Hindlimb muscle (tissue), 1 donor: ENCODE measurements around the gene SLCO4A1. TPM values are rescaled to one million over a fixed set of nuclear protein-coding genes. Genes with fewer than 3 reads are reported as not detected.

Experiments used
- DNase-seq: peaks from one replicate; pipeline ENCODE4 v3.0.0-alpha.2; 2013
- polyA plus RNA-seq: library from polyadenylated mRNA; unstranded; fragments of 120-200 nt; gene quantifications from one replicate; pipeline ENCODE4 v1.2.1, GENCODE V29; 2013; ENCODE audit not compliant: insufficient read length

The SLCO4A1 gene, protein sequence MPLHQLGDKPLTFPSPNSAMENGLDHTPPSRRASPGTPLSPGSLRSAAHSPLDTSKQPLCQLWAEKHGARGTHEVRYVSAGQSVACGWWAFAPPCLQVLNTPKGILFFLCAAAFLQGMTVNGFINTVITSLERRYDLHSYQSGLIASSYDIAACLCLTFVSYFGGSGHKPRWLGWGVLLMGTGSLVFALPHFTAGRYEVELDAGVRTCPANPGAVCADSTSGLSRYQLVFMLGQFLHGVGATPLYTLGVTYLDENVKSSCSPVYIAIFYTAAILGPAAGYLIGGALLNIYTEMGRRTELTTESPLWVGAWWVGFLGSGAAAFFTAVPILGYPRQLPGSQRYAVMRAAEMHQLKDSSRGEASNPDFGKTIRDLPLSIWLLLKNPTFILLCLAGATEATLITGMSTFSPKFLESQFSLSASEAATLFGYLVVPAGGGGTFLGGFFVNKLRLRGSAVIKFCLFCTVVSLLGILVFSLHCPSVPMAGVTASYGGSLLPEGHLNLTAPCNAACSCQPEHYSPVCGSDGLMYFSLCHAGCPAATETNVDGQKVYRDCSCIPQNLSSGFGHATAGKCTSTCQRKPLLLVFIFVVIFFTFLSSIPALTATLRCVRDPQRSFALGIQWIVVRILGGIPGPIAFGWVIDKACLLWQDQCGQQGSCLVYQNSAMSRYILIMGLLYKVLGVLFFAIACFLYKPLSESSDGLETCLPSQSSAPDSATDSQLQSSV
- polyA plus RNA-seq: 0.26 TPM

- no peak for DNase-seq
Measured at GRCh38 chr20:62642051-62642665, at the start of gene SLCO4A1. TSS of gene SLCO4A1 (plus strand) at chr20:62642503. CDS start at chr20:62656455, 13,952 bp downstream.

DNA sequence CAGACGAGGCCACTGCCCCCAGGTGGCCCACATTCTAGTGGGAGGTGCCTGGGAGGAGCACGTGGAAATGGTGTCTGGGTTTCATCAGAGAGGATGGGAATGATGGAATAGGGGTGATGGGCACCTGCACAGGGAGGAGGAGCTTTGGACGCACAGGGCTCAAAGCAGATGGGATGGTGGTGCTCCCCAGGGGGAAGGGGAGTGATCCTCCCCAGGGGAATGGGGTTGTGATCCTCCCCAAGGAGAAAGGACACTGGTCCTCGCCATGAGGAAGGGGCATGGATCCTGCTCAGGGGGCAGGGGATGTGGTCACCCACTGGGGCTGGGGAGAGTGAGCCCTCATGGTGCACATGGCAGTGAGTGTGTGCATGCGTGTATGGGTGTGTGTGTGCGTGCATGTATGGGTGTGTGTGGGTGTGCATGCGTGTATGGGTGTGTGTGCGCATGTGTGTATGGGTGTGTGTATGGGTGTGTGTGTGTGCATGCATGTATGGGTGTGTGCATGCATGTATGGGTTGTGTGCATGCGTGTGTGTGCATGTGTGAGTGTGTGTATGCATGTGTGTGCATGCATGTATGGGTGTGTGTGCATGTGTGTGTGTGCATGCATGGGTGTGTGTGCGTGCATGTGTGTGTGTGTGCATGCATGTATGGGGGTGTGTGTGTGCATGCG is 49.7 kb upstream of the SLCO4A1 start:
- no peak for DNase-seq

DNA sequence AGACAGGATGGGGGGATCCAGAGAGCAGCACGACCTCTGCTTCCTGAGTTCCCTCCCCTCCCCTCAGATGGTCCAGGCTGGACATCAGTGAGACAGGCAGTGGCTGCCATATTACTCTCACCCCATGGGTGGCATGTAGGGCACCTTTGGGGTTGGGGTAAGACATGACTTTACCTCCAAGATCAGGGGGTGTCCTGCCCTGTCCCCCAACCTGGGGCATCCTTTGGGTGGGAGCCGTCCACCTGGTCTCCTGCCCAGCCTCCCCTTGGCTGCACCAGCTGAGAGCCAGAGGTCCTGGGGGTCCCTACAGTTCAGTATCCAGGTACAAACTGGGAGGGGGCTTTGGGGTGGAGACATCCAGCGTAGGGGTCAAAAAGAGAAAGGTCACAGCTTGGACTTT is 48.7 kb upstream of the SLCO4A1 start:
- DNase-seq: no peak

DNA sequence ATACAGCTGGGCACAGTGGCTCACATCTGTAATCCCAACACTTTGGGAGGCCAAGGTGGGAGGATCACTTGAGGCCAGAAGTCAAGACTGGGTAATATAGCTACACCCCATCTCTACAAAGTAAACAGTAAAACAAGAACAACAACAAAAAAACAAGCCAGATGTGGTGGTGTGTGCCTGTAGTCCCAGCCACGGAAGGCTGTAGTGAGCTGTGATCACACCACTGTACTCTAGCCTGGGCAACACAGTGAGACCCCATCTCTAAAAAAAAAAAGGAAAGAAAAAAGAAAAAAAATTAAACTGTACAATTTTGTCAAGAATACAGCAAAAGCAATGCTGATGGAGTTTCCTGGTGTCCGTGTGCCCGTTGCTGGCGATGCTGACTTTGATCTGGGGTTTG is 47.2 kb upstream of the SLCO4A1 start:
- no peak for DNase-seq

DNA sequence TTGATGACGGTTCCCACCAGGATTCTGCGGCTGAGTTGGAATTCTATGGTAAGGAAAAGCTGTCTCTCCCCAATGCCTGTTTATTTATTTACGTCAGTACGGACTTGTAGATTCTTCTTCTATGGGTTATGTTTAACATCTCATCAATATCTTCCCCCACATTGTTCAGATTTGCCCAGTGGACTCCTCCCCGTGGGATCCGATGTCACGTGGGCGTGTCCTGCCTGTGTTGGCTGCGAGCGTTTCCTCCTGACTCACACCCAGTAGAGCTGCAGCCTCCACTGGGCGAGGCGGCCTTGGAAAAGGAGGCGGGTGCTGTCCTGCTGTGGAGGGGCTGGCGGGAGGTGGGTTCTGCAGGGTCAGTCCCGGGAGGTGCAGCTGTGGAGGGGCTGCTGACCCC is 46.8 kb upstream of the SLCO4A1 start:
- DNase-seq: no peak

DNA sequence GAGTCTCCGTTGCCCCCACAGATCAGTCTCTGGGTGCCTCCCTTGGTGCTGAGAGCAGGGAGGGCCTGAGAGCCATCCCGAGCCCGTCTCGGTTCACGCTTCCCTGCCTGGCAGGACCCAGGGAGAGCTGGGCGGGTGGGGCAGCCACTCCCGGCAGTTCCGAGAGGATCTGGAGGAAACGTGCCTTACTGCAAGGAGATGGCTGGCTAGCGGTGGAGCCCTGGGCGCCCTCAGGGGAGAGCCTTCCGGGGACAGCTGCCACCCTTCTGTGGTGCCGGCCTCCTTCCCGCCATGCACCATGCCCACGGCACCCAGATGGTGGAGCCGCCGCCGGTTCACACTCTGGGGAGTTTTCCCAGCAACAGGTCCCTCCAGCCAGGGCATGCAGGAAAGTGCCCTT is 45.8 kb upstream of the SLCO4A1 start:
- DNase-seq: no peak

GRCh38 chr20:62596921-62597320 is 45.4 kb upstream of the SLCO4A1 start:
- no peak for DNase-seq

- DNase-seq: no peak
Measured at GRCh38 chr20:62597416-62598115, 44.7 kb upstream of the SLCO4A1 start.

- DNase-seq: no peak
Measured at GRCh38 chr20:62598761-62599194, 43.5 kb upstream of the SLCO4A1 start.

- no peak for DNase-seq
Measured at GRCh38 chr20:62599216-62600110, 42.8 kb upstream of the SLCO4A1 start.

- no peak for DNase-seq
Measured at GRCh38 chr20:62601172-62601571, 41.1 kb upstream of the SLCO4A1 start.

DNA sequence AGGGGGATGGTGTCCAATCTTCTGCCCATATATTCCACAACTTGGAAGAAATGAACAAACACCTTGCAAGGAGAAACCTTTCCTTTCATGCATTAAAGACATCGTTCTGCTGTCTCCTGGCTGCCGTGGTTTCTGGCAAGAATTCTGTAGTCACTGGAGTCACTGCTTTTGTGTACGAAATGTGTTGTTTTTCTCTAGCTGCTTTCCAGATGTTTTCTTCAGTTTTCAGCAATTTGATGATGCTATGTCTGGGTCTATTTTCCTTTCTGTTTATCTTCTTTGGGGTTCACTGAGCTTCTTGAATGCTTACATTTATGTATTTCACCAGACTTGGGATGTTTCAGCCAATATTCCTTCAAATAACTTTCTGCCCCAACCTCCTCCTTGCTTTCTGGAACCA is 40.6 kb upstream of the SLCO4A1 start:
- DNase-seq: no peak

GRCh38 chr20:62602550-62602949 is 39.8 kb upstream of the SLCO4A1 start:
- DNase-seq: no peak

DNA sequence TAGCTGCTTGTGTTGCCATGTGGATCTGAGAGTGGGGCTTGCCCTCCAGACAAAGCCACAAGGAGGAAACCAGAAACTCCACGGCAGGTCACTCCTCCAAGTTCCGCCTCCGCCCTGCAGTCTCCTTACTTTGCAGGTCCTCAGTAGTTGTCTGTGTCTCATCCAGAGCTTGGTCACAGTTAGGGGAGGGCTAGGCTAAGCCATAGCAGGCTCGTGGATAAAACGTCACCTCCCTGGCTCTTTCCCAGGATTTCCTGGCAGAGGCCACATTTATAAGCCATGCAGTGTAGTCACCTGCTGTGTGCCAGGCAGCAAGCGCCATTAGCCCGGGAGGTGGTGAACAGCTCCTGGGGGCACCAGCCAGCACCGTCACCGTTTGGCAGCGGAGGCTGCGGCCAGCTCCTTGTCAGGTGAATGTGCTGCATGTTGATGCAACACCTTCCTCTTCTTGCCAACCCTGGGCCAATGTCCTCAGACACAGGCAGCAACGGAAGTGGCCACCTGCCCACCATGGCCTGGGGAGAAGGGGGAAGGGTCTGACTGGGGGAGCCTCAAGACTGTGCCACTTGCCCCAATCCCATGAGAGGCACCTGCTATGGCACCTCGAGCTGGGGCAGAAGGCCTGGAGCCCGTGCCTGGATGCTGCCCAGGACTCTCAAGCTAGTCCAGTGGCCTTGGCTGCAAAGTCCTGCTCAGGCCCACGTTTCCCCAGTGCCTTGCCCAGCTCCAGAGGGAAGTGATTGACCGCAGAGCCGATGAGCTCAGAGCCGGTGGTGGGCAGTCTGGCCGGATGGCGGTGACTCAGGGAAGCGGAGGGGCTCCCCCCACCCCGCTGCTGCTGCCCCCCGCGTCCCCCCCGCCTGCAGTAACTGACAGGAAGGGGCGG is 39.0 kb upstream of the SLCO4A1 start:
- DNase-seq: no peak

DNA sequence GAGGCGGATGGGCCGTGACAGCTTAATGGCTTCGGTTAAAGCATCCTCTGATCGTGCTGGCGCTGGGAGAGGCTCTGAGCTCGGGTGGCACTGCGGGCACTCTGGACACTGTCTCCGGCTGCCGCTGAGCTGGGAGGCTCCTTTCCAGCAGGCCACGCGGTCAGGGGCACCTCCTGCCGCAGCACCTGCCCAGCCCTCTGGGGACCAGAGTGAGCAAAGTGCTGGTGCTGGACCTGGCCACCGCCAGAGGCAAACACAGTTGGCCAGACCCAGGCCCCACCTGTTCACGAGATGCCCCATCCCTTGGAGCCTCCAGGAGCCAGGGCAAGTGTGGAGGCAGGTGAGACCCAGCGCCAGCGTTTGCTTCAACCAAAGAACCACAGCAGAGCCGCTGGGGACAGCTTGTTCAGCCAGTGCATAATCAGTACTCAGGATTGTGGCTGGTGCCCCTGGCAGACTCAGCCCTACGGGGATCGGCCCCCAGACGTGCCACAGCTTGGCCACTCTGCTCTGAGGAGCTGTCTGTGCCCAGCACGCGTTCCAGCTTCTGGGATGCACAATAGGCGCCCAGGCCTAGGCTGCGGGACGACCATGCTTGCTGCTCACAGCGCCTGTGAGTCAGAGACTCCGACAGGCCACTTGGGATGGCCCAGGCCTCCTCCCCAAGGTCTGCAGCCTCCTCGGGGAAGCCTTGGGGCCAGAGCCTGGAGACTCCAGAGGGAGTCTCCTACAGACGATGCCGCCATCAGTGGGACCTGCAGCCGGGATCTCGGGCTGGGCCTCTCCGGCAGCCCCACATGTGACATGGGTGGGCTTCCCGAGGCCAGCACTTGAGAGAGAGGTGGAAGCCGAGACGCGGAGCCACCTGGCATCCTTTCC is 38.2 kb upstream of the SLCO4A1 start:
- no peak for DNase-seq

GRCh38 chr20:62604796-62605195 is 37.5 kb upstream of the SLCO4A1 start:
- no peak for DNase-seq

DNA sequence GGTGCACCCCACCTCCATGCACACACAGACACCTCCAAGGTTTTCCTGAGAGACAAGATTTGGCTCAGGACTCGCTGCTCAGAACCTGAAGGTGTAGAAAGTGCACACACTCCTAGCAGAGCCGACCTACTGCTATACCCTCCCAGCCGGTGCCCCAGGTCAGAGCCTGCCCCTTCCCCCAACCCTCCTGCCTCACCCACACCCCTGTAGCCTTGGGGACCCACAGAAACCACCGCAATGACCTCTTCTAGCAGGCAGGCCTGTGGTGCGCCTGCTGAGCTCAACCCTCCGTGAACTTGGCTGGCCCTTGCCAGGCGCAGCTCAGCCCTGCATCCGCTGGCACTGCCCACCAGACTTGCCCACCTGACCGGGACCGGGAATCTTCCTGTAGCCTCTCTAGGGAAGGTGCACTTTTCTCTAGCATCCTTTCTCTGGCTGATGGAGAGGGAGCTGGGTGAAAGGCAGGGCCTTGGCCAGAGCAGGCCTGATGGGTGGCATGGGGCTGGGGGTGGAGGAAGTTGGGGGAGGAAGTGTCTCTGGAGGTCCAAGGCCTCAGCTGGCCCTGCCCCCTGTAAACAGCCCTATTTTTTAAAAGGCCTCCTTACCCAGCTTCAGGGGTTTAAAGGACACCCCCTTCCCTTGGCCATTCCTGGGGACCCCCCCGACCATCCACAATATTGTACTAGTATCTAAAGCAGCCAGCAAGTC is 36.9 kb upstream of the SLCO4A1 start:
- DNase-seq: no peak

DNA sequence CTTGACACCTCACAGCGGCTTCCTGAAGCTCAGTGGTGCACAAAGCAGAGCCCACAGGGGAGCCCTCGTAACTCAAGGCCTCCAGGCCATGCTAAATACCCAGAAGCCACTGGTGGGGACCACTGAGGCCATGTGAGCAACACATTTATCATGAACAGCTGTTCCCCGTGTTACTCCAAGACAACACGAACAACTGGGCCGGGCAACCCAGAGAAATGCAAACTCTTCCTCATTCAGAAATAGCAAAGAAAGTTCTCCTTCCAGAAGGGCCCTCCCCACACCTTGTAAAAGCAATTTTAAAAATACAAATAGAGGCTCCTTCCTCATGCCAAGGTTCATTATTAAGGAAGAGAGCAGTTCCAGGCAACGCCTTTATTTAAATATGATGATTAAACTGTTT is 36.3 kb upstream of the SLCO4A1 start:
- DNase-seq: no peak
